GM12801 (cell line): Measurements from ENCODE around the gene RCOR1.

Experiments used
- TF ChIP-seq, protein P1 (sequence below): IDR thresholded peaks from one replicate; pipeline ENCODE4 v1.5.1; 2011; ENCODE audit warnings: control low read depth; ENCODE audit not compliant: insufficient read length; ENCODE audit errors: extremely low read depth

Gene RCOR1

DNA sequence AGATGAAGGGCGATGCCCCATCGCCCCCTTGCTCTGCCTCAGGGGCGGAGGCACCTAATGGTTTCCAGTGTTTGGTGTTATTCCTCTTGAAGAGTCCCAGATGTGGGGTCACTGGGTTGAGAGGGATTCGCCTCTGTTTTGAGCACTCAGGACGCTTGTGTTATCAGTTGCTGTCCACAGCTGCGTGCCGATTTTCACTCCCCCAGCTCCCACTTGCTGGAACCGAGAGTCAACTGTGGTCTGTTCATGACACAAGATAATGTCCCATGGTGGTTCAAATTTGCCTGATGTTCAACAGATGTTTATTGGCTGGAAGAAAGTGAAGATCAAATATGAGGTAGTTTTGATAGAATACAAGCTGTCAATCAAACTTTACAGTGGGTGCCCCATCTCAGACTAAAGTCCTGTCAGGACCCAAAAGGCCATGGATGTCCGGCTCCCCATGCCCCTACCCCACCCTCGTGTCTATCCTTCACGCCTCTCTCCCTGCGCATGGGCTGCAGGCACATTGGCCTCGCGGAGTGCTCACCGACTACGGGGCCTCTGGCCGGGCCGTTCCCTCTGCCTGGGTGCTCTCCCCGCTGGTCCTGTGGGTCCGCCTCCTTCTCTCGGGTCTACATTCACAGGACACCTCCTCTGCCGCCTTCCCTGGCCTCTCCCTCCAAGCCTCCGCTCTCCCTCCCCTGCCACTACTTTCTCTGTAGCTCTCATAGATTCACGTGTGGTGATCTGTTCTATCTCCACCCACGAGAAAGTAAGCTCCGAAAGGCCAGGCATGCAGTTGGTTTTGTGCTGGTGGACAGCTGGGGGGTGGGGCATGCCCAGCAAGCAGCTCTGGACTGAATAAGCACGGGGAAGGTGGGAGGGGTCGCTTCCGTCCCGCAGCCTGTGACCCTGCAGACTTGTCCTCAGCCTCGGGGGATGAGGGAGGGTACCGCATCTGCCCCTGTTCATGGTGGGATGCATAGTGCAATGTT lies 178.0 kb downstream of the RCOR1 start:
- TF ChIP-seq, protein P1, sequence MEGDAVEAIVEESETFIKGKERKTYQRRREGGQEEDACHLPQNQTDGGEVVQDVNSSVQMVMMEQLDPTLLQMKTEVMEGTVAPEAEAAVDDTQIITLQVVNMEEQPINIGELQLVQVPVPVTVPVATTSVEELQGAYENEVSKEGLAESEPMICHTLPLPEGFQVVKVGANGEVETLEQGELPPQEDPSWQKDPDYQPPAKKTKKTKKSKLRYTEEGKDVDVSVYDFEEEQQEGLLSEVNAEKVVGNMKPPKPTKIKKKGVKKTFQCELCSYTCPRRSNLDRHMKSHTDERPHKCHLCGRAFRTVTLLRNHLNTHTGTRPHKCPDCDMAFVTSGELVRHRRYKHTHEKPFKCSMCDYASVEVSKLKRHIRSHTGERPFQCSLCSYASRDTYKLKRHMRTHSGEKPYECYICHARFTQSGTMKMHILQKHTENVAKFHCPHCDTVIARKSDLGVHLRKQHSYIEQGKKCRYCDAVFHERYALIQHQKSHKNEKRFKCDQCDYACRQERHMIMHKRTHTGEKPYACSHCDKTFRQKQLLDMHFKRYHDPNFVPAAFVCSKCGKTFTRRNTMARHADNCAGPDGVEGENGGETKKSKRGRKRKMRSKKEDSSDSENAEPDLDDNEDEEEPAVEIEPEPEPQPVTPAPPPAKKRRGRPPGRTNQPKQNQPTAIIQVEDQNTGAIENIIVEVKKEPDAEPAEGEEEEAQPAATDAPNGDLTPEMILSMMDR, result no peak

DNA sequence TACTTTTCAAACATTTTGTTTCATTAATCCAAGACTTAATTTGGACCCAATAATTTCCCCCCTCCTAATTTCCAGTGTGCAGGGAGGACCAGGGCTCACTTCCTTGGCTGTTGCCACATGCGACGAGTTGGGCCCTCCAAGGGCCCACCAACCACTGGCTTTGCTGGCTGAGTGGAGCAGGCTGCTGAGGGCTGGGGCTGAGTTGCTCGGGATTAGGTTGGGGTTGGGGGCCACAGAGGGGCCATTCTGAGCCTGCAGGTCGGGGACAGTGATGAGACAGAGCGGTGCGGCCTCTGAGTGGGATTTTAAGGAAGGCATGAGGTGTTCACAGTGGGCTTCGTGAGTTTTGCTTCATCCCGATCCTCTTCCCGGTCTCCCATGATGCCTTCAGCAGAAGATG lies 178.7 kb downstream of the RCOR1 start:
- TF ChIP-seq, protein P1, result no peak

DNA sequence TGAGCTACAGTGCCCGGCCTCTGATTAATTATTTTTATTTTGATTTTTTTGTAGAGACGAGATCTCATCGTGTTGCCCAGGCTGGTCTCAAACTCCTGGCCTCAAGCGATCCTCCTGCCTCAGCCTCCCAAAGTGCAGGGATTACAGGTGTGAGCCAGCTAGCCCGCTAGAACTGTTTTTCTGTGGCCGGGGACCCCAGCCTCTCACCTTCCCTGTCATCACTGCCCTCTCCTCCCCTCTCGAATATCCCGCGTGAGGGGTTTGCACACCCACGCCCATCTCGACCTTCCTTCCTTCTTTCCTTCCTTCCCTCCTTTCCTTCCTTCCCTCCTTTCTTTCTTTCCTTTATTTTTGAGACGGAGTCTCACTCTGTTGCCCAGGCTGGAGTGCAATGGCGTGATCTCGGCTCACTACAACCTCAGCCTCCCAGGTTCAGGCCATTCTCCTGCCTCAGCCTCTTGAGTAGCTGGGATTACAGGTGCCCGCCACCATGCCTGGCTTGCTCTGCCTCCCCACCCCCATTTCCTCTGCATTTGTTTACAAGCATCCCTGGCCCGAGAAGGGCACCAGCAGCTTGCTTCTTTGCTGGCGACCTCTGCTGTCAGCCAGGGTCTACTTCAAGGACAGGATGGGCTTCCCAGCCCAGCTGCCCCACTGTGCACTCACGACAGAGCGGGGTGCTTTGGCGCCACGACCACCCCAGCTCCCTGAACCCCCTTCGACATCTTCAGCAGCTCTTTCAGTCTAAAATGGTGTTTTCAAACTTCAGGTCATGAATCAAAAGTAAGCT lies 180.5 kb downstream of the RCOR1 start:
- TF ChIP-seq, protein P1, result no peak

DNA sequence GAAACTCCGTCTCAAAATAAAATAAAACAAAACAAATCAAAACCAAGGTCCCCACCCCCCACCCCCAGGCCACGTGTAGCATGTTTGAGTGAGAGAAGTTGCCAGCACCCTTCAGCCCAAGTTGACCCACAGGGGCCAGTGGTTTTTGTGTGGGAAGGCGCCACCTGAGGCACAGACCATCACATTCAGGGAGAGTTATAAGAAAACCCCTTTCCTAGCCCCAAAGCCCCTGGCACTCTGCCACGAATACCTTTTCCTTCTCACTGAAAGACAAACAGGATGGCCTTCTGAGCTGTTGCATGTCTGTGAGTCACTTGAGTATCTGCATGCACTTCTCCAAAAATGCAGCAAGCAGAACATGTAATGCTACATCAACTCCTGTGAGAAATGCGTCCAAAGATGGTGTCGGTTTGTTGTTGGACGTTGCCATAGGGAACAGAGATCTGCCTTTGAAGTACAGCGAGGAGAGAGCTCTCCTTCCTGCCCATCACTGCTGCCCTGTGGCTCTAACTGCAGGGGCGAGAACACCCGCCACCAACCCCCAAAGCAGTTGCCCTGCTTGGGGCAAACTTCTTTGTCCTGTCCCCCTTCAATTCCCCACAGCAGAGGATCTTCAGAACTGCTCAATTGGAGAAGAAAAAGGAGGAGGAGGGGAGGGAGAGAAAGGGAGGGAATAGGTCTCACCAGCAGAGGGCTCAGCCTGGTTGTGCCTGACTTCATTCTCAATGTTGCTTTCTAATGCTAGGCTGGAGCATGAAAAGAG lies 182.1 kb downstream of the RCOR1 start:
- TF ChIP-seq, protein P1, result no peak

DNA sequence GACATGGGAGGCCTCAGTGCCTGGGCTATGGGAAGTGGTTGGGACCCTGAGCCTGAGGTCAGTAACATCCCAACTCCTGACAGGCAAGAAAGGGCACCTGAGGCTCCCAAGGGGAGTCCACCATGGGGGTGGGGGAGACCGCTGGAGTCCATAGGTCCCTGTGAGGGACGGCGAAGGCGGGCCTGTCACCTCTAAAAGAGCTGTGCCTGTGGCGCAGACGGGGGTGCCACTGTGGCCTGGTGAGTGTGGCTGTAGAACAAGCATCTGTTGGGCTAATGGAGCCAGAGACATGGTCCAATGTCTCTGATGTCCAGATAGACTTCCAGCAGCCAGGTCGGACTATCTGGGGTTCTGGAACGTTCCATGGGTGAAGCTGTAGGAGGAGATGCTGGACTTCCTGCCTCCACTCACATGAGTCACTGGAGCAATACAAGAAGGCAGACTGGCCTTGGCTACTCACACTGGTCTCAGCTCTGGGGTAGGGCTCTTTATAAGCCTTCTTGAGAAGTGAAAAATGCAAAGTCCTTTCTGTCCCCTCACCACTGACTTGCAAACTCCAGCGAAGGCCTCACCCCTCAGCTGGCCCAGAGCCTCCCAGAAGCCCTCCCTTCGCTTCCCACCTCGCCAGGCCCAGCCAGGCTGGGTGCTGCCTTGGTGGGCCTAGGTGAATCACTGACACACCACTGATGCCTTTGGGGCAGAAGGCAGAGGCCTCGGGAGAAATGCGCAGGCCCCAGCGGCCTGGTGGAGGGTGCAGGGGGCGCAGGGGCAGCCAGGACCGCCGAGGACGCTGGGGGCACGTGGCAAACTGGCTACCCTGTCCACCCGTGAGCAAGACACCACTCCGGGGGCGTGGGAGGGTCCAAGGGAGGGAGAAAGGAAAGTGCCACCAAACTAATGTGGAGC lies 183.7 kb downstream of the RCOR1 start:
- TF ChIP-seq, protein P1, result no peak

DNA sequence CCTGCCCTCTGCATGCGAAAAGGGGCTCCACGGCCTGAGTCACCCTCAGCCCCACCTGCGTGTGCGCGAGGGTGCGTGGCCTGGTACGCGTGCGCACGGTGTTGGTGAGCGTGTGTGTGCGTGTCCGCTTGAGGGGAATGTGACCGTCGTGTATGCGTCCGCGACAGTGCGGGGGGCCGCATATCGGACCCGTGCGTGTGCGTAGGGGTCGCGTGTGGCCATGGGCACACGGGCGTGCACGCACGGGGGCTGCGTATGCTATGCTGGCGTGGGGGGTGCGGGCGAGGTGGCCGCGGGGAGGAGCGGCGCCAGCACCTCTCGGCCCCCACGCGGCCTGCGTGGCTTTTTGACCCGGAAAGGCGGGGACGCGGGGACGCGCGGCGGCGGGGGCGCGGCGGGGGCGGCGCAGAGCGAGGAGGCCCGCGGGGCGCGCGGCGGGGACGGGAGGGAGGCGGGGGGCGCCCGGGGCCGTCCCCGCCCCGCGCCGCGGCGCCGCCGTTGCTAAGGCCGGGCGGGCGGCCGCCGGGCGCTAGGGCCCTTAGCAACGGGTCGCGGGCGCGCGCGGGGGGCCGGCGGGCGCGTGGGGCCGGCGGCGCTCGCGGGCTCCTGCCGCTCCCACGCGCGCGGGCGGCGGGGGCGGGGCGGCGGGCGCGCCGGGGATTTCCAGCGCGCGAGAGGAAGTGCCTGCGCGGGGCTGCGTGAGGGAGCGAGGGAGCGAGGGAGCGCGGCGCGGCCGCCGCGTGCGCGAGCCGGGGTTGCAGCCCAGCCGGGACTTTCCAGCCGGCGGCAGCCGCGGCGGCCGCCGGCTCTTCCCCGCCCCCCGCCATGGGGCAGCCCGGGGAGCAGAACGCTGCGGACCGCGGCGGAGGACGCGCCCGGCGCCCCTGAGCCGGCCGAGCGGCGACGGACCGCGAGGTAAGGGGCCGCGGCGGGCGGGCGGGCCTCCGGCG lies 184.6 kb downstream of the RCOR1 start, which contains the start of gene TRAF3:
Gene TRAF3 (plus strand): TSS at position 689 of the 950 bp plus-strand sequence. CDS start 92,753 bp downstream, outside the sequence.
- TF ChIP-seq, protein P1, result no peak
